ENCODE results near the gene CACNA1E.

Gene CACNA1E

GRCh38 chr1:181458419-181458818, 24.9 kb upstream of the CACNA1E start:
- TF ChIP-seq EZH2phosphoT487 (IDR thresholded peaks at IDR 0.05; ENCODE audit: borderline replicate concordance) (no peak), CTCF (conservative IDR thresholded peaks at IDR 0.05; ENCODE audit: low read length) (no peak)
- no peaks in the 10 kb centered on the region for H3K4me1 ChIP-seq (ENCODE audit: insufficient read depth, low read length, poor library complexity, severe bottlenecking)

DNA sequence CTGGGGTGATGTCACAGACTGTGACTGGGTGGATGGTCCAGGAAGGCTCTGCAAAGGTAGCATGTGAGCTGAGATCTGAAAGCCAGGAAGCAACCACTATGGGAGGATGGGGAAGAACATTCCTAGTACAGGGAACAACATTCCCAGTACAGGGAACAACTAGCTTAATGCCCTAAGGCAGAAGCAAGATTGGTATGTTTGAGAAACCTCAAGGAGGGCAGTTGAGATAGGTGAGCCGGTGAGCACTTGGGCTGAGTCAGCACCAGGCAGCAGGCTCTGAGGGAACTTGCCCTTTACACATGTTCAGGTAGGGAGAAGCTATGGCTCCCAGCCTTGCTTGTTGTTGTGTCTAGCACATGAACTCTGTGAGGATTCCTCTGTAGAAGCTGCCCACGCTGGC, 24.2 kb upstream of the CACNA1E start:
- Histone ChIP-seq H4K20me1 (ENCODE audit: insufficient read depth, low read length, poor library complexity, severe bottlenecking) (no peaks in the 10 kb centered on the region), H2AFZ (ENCODE audit: low read length) (no peak overlapping the region), H3K27me3 (ENCODE audit: insufficient read depth, low read length, poor library complexity, severe bottlenecking) (no peaks in the 10 kb centered on the region), H3F3A (ENCODE audit: low read depth) (no peaks in the 10 kb centered on the region), H3K9me3 (ENCODE audit: insufficient read depth, low read depth, low read length) (no peaks in the 10 kb centered on the region), H3K79me2 (ENCODE audit: insufficient read depth, low read length) (no peaks in the 10 kb centered on the region), H3K9me2 (replicated peaks; ENCODE audit: low read depth, low read length) (no peaks in the 10 kb centered on the region), H3K9ac (ENCODE audit: low read depth, low read length, poor library complexity, severe bottlenecking) (no peak overlapping the region), H3K36me3 (ENCODE audit: insufficient read depth, low read length) (no peaks in the 10 kb centered on the region), H3K4me3 (ENCODE audit: low read length, poor library complexity, severe bottlenecking) (no peak overlapping the region), H3K4me2 (ENCODE audit: low read depth, low read length, poor library complexity, severe bottlenecking) (no peak overlapping the region), H3K4me1 (ENCODE audit: insufficient read depth, low read length, poor library complexity, severe bottlenecking) (no peaks in the 10 kb centered on the region)
- TF ChIP-seq CTCF (conservative IDR thresholded peaks at IDR 0.05; ENCODE audit: low read length) (no peak), EZH2phosphoT487 (IDR thresholded peaks at IDR 0.05; ENCODE audit: borderline replicate concordance) (no peak)

More at GRCh38 chr1:181458419-181458818, 24.9 kb upstream of the CACNA1E start:
- Histone ChIP-seq H3K9ac (ENCODE audit: low read depth, low read length, poor library complexity, severe bottlenecking) (no peak overlapping the region), H3F3A (ENCODE audit: low read depth) (no peaks in the 10 kb centered on the region), H3K9me3 (ENCODE audit: insufficient read depth, low read depth, low read length) (no peaks in the 10 kb centered on the region), H3K9me2 (replicated peaks; ENCODE audit: low read depth, low read length) (no peaks in the 10 kb centered on the region), H3K4me3 (ENCODE audit: low read length, poor library complexity, severe bottlenecking) (no peak overlapping the region), H3K79me2 (ENCODE audit: insufficient read depth, low read length) (no peaks in the 10 kb centered on the region), H2AFZ (ENCODE audit: low read length) (no peak overlapping the region), H3K4me2 (ENCODE audit: low read depth, low read length, poor library complexity, severe bottlenecking) (no peak overlapping the region), H3K36me3 (ENCODE audit: insufficient read depth, low read length) (no peaks in the 10 kb centered on the region), H3K27me3 (ENCODE audit: insufficient read depth, low read length, poor library complexity, severe bottlenecking) (no peaks in the 10 kb centered on the region), H4K20me1 (ENCODE audit: insufficient read depth, low read length, poor library complexity, severe bottlenecking) (no peaks in the 10 kb centered on the region)

GRCh38 chr1:181469829-181470228, 13.5 kb upstream of the CACNA1E start:
- Histone ChIP-seq H3K9me3 (ENCODE audit: insufficient read depth, low read depth, low read length) (no peaks in the 10 kb centered on the region), H3K4me3 (ENCODE audit: low read length, poor library complexity, severe bottlenecking) (no peak overlapping the region), H3K79me2 (ENCODE audit: insufficient read depth, low read length) (no peaks in the 10 kb centered on the region), H3K4me2 (ENCODE audit: low read depth, low read length, poor library complexity, severe bottlenecking) (no peak overlapping the region), H3K9me2 (replicated peaks; ENCODE audit: low read depth, low read length) (no peaks in the 10 kb centered on the region), H3K4me1 (ENCODE audit: insufficient read depth, low read length, poor library complexity, severe bottlenecking) (no peaks in the 10 kb centered on the region), H2AFZ (ENCODE audit: low read length) (no peak overlapping the region), H3K9ac (ENCODE audit: low read depth, low read length, poor library complexity, severe bottlenecking) (no peak overlapping the region), H3F3A (ENCODE audit: low read depth) (no peaks in the 10 kb centered on the region), H3K36me3 (ENCODE audit: insufficient read depth, low read length) (no peaks in the 10 kb centered on the region), H4K20me1 (ENCODE audit: insufficient read depth, low read length, poor library complexity, severe bottlenecking) (no peaks in the 10 kb centered on the region), H3K27me3 (ENCODE audit: insufficient read depth, low read length, poor library complexity, severe bottlenecking) (no peaks in the 10 kb centered on the region)
- TF ChIP-seq EZH2phosphoT487 (IDR thresholded peaks at IDR 0.05; ENCODE audit: borderline replicate concordance): no peak
- no peak for TF ChIP-seq CTCF (conservative IDR thresholded peaks at IDR 0.05; ENCODE audit: low read length)

Measured in Loucy (cell line).